ENCODE results near the gene OR5A2.
"Not testable (repeated sequence)": the region's sequence is repeated elsewhere in the genome, so short reads cannot be mapped to it uniquely, and the experiment has no call there.

The OR5A2 gene

DNA sequence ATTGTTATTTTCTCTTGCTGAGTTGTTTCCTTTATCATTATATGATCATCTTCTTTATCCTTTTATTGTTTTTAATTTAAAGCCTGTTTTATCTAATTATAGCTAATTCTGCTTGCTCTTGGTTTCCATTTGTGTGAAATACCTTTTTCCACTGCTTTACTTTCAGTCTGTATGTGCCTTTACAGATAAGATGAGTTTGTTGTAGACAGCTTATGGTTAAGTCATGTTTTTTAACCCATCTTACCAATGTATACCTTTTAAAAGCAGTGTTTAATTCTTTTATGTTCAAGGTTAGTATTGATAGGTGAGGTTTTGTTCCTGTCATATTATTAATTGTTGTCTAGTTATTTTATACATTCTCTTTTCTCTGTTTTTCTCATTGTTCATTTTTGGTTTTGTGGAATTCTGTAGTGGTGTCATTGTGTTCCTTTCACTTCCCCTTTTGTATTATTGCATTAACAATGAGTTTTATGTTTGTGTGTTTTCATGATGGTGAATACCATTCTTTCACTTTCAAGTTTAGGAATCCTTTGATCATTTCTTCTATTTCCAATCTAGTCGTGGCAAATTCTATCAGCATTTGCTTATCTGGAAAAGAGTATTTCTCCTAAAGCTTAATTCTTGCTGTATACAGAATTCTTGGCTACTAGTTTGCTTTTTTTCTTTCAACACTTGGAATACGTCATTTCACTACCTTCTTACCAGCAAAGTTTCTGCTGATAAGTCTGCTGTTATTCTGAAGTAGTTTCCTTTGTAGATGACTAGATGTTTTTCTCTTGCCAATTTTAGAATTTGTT, 45.8 kb downstream of the OR5A2 start:
- DNase-seq, result no peak

DNA sequence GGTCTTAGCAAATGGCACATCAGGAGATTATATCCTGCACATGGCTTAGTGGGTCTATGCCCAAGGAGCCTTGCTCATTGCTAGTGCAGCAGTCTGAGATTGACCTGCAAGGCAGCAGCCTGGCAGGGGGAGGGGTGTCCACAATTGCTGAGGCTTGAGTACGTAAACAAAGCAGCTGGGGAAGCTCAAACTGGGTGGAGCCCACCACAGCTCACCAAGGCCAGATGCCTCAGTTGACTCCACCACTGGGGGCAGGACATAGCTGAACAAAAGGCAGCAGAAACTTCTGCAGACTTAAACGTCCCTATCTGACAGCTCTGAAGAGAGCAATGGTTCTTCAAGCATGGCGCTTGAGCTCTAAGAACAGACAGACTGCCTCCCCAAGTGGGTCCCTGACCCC, 53.9 kb downstream of the OR5A2 start:
- DNase-seq, result not testable (repeated sequence)

DNA sequence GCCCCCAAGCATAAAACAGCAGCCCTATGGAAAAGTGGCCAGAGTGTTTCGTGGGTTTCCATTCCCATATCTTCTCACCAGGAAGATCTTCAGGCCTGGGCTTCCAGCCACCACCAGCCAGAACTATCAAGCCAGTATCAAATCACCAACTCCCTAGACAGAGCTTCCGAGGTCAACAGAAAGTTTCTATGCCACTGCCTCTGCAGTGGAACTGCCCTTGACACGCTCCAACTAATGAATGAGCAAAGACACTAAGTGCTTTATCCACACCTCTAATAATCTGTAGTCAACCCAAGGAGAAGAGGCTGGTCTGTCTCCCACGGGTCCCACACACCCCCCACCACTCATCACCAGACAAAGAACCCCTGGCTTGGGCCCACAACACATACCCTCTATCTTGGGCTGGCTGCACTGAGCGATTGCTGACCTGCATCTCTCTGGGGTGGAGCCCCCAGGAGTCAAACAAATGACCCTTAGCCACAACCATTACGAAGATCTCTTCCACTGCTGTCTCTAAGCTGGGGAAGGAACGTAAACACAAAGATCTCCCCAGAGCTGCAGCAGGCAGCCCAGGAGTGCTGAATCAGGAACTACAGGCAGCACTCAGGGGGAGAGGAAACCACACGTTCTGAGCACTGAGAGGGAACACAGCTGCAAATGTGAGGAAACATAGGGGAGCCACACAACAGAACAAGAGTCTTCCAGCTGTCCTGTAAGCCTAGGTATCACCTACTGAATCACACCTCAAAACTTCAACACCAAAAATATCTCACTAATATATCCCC, 57.8 kb downstream of the OR5A2 start:
- no peak for DNase-seq
